Mononuclear cell (primary cell): ENCODE measurements around the gene C16orf92. TPM values are rescaled to one million over a fixed set of nuclear protein-coding genes. Genes with fewer than 3 reads are reported as not detected.
"Not testable (repeated sequence)": the region's sequence is repeated elsewhere in the genome, so short reads cannot be mapped to it uniquely, and the experiment has no call there.

ENCODE experiments used
- H3K27me3 ChIP-seq: 2 replicates; pipeline ENCODE4 v1.6.0; 2011; ENCODE audit warnings: low read length, control low read depth; ENCODE audit not compliant: insufficient read depth
- H3K4me1 ChIP-seq: 2 replicates; pipeline ENCODE4 v1.5.1; 2011; ENCODE audit warnings: mild to moderate bottlenecking, low read length, control low read depth; ENCODE audit not compliant: insufficient read depth
- H3K4me3 ChIP-seq: 2 replicates; pipeline ENCODE4 v1.5.1; 2011; ENCODE audit warnings: mild to moderate bottlenecking, low read length, moderate library complexity
- H3K9me3 ChIP-seq: 2 replicates; pipeline ENCODE4 v1.5.1; 2011; ENCODE audit warnings: low read depth, mild to moderate bottlenecking, control low read depth, low read length
- total RNA-seq: library from RNA; depleted of rRNA; stranded (reverse); fragments of >200 nt; gene quantifications from one replicate; pipeline ENCODE4 v1.2.3, GENCODE V29; 2012

Gene C16orf92
- total RNA-seq, 1 donor, result not detected

- Histone ChIP-seq H3K27me3 (peaks cover 17% of the 10 kb centered on the region), H3K9me3 (no peaks in the 10 kb centered on the region), H3K4me1 (peaks cover 8% of the 10 kb centered on the region), H3K4me3 (no peak overlapping the region)
These were observed 15.6 kb upstream of the C16orf92 start for GRCh38 chr16:30007378-30007895.

GRCh38 chr16:30009085-30009862, 13.7 kb upstream of the C16orf92 start:
- Histone ChIP-seq H3K27me3 (peaks cover 17% of the 10 kb centered on the region), H3K9me3 (no peaks in the 10 kb centered on the region), H3K4me3 (no peak overlapping the region), H3K4me1 (peaks cover 8% of the 10 kb centered on the region)

- H3K9me3 ChIP-seq, result no peaks in the 10 kb centered on the region
- H3K27me3 ChIP-seq, result peaks cover 17% of the 10 kb centered on the region
- H3K4me1 ChIP-seq, result peaks cover 8% of the 10 kb centered on the region
- H3K4me3 ChIP-seq, result no peak overlapping the region
These were observed 12.8 kb upstream of the C16orf92 start for GRCh38 chr16:30009990-30010843.

GRCh38 chr16:30010844-30011713, 11.9 kb upstream of the C16orf92 start, which contains the start of gene DOC2A:
TSS of gene DOC2A (minus strand) at chr16:30011027. CDS start at chr16:30010222, 805 bp downstream.
- Histone ChIP-seq H3K4me3 (no peak within 1 kb of the TSS), H3K9me3 (no peaks in the 10 kb centered on the region), H3K4me1 (peaks cover 8% of the 10 kb centered on the region), H3K27me3 (peaks cover 17% of the 10 kb centered on the region)

GRCh38 chr16:30011714-30012504, 11.1 kb upstream of the C16orf92 start:
- Histone ChIP-seq H3K4me3 (no peak overlapping the region), H3K4me1 (peaks cover 8% of the 10 kb centered on the region), H3K9me3 (no peaks in the 10 kb centered on the region), H3K27me3 (peaks cover 17% of the 10 kb centered on the region)

- H3K27me3 ChIP-seq, result peaks cover 17% of the 10 kb centered on the region
These were observed 10.4 kb upstream of the C16orf92 start for GRCh38 chr16:30012598-30012997.

GRCh38 chr16:30015450-30015849, 7.5 kb upstream of the C16orf92 start:
- H3K9me3 ChIP-seq, H3K4me1 ChIP-seq, H3K4me3 ChIP-seq: not testable (repeated sequence)
- H3K27me3 ChIP-seq, result peaks cover 11% of the 10 kb centered on the region

More at GRCh38 chr16:30012598-30012997, 10.4 kb upstream of the C16orf92 start:
- H3K4me3 ChIP-seq, H3K9me3 ChIP-seq, H3K4me1 ChIP-seq: not testable (repeated sequence)

- Histone ChIP-seq H3K9me3 (no peaks in the 10 kb centered on the region), H3K4me1 (peaks cover 12% of the 10 kb centered on the region), H3K27me3 (peaks cover 7% of the 10 kb centered on the region), H3K4me3 (no peak overlapping the region)
These were observed 6.3 kb upstream of the C16orf92 start for GRCh38 chr16:30016555-30017276.

- Histone ChIP-seq H3K4me1 (peaks cover 13% of the 10 kb centered on the region), H3K4me3 (no peak overlapping the region), H3K9me3 (no peaks in the 10 kb centered on the region), H3K27me3 (peaks cover 2% of the 10 kb centered on the region)
These were observed 5.7 kb upstream of the C16orf92 start for GRCh38 chr16:30017277-30017656.

- H3K9me3 ChIP-seq, H3K27me3 ChIP-seq, H3K4me3 ChIP-seq: not testable (repeated sequence)
- peaks cover 13% of the 10 kb centered on the region for H3K4me1 ChIP-seq
These were observed 5.1 kb upstream of the C16orf92 start for GRCh38 chr16:30017937-30018336.

GRCh38 chr16:30018731-30019158, 4.3 kb upstream of the C16orf92 start:
- no peaks in the 10 kb centered on the region for H3K9me3 ChIP-seq
- H3K4me1 ChIP-seq, result peaks cover 13% of the 10 kb centered on the region
- no peak overlapping the region for H3K4me3 ChIP-seq
- no peaks in the 10 kb centered on the region for H3K27me3 ChIP-seq

- no peak overlapping the region for H3K4me3 ChIP-seq
- H3K4me1 ChIP-seq, result peaks cover 13% of the 10 kb centered on the region
- no peaks in the 10 kb centered on the region for H3K9me3 ChIP-seq
- no peaks in the 10 kb centered on the region for H3K27me3 ChIP-seq
These were observed 588 bp downstream of the C16orf92 start for GRCh38 chr16:30023586-30023985.

- Histone ChIP-seq H3K4me3 (no peak overlapping the region), H3K27me3 (peaks cover 5% of the 10 kb centered on the region)
These were observed 1.5 kb downstream of the C16orf92 start for GRCh38 chr16:30024451-30024850.

More at GRCh38 chr16:30024451-30024850, 1.5 kb downstream of the C16orf92 start:
- no peaks in the 10 kb centered on the region for H3K9me3 ChIP-seq
- peaks cover 13% of the 10 kb centered on the region for H3K4me1 ChIP-seq
